HEK293 (cell line): Measurements from ENCODE around the gene NIPSNAP2.

Source experiments
- SETDB1 ChIP-seq: IDR thresholded peaks from one replicate; pipeline ENCODE4 v1.6.1; 2017; ENCODE audit warnings: mild to moderate bottlenecking, low read length, moderate library complexity, mixed read lengths; ENCODE audit not compliant: insufficient read length
- TSHZ1 ChIP-seq: fragments of 450-650 bp; formaldehyde crosslinking; IDR thresholded peaks from 2 replicates; pipeline ENCODE4 v1.5.1; 2016; ENCODE audit warnings: missing biosample characterization, missing genetic modification characterization, borderline replicate concordance
- ZNF292 ChIP-seq: fragments of 450-650 bp; formaldehyde crosslinking; IDR thresholded peaks from 2 replicates; pipeline ENCODE4 v1.5.1; 2016; ENCODE audit warnings: low read depth, missing biosample characterization, missing genetic modification characterization, borderline replicate concordance
- ZNF513 ChIP-seq: fragments of 450-650 bp; IDR thresholded peaks from 2 replicates; pipeline ENCODE4 v1.5.1; 2018; ENCODE audit warnings: missing biosample characterization, missing genetic modification characterization
- ZNF529 ChIP-seq: fragments of 450-650 bp; formaldehyde crosslinking; IDR thresholded peaks from 2 replicates; pipeline ENCODE4 v1.5.1; 2017; ENCODE audit warnings: missing genetic modification characterization, missing biosample characterization; ENCODE audit not compliant: insufficient replicate concordance
- ZNF549 ChIP-seq: fragments of 450-650 bp; IDR thresholded peaks from 2 replicates; pipeline ENCODE4 v1.5.1; 2018; ENCODE audit warnings: missing biosample characterization, missing genetic modification characterization, mild to moderate bottlenecking, inconsistent platforms, moderate library complexity
- ZNF791 ChIP-seq: fragments of 450-650 bp; formaldehyde crosslinking; IDR thresholded peaks from 2 replicates; pipeline ENCODE4 v1.5.1; 2016; ENCODE audit warnings: missing biosample characterization, missing genetic modification characterization
- TF ChIP-seq, protein P1 (sequence below): fragments of 450-650 bp; formaldehyde crosslinking; IDR thresholded peaks from 2 replicates; pipeline ENCODE4 v1.5.1; 2016; ENCODE audit warnings: missing biosample characterization, missing genetic modification characterization

DNA sequence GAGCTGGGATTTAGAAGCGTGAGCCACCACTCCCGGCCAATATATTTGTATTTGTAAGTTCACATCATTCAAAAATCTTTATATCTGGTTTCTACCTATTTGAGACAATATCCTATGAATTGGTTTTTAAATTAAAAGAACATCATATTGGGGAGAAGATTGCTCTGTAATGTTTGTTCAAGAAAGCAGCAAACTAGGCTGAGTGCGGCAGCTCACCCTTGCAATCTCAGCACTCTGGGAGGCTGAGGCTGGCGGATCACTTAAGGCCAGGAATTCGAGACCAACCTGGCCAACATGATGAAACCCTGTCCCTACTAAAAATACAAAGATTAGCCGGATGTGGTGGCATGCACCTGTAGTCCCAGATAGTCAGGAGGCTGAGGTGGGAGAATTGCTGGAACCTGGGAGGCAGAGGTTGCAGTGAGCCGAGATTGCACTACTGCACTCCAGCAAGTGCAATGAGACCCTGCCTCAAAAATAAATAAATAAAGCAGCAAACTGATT is 9.4 kb downstream of the NIPSNAP2 start:
- no peak for TF ChIP-seq ZNF529
- TF ChIP-seq SETDB1, result no peak
- TF ChIP-seq, protein P1, sequence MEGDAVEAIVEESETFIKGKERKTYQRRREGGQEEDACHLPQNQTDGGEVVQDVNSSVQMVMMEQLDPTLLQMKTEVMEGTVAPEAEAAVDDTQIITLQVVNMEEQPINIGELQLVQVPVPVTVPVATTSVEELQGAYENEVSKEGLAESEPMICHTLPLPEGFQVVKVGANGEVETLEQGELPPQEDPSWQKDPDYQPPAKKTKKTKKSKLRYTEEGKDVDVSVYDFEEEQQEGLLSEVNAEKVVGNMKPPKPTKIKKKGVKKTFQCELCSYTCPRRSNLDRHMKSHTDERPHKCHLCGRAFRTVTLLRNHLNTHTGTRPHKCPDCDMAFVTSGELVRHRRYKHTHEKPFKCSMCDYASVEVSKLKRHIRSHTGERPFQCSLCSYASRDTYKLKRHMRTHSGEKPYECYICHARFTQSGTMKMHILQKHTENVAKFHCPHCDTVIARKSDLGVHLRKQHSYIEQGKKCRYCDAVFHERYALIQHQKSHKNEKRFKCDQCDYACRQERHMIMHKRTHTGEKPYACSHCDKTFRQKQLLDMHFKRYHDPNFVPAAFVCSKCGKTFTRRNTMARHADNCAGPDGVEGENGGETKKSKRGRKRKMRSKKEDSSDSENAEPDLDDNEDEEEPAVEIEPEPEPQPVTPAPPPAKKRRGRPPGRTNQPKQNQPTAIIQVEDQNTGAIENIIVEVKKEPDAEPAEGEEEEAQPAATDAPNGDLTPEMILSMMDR (tag by site-specific recombination), result no peak
- no peak for TF ChIP-seq TSHZ1 (tag by site-specific recombination)
- TF ChIP-seq ZNF513, result no peak
- no peak for TF ChIP-seq ZNF549 (tag by site-specific recombination)
- TF ChIP-seq ZNF791 (tag by site-specific recombination), result no peak
- no peak for TF ChIP-seq ZNF292 (tag by site-specific recombination)
